HG02884 (cell line): ENCODE measurements around the gene NOL4L.
"Not testable (repeated sequence)": the region's sequence is repeated elsewhere in the genome, so short reads cannot be mapped to it uniquely, and the experiment has no call there.

ENCODE experiments used
- ATAC-seq: cut with Tn5 transposase; IDR thresholded peaks from one replicate; pipeline ENCODE4 v1.9.1; 2021; ENCODE audit warnings: mild to moderate bottlenecking, moderate library complexity; ENCODE audit not compliant: unreplicated experiment

NOL4L gene

DNA sequence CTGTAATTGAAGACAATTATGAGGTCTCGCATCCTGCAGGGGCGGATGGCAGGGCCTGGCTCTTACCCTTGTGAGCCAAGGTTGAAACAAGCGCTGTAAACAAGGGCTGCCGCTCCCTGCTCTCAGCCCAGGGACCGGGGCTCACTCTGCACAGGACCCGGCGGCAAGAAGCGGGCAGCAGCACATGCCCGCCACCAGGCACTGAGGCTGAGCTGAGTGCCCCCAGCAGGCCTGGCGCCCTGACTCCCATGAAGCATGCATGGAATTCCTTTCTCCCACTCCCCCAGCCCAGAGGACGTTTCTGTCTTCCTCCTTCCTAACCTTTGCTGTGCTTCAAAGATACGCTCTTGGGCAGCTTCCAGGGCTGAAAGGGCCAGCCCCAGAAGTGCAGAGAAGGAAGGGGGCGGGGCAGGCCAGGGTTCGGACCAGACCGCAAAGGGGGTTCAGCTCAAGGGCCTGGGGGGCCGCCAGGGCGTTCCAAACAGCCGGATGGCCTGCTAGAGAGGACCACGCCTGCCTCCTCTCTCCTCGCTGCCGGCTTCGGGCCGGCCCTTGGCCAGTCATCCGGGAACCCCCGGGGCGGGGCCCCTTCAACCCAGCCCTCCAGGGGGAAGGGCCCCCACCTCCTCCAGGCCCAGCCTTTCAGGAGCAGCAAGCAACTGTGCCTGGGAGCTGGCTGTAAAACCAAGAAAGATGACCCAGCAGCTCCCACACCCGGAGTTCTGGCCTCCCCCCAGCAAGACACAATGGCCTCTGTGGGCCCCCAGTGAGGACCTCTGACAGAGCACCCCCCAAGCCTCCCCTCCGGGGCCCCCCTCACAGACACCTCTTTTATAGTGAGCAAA is 109.9 kb downstream of the NOL4L start:
- peak; percentile 50 for ATAC-seq

DNA sequence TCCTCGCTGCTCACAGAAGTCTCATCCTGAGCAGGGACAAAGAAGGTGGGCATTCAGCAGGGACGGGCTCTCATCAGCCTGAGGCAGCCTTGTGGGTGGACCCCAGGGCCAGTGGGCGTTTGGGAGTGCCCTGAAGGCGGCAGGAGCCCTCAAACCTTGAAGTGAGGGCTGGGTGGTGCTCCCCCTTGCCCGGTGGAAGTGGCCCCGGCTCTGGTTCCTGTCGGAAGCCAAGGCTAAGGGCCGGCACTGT is 110.5 kb downstream of the NOL4L start:
- ATAC-seq, result no peak

DNA sequence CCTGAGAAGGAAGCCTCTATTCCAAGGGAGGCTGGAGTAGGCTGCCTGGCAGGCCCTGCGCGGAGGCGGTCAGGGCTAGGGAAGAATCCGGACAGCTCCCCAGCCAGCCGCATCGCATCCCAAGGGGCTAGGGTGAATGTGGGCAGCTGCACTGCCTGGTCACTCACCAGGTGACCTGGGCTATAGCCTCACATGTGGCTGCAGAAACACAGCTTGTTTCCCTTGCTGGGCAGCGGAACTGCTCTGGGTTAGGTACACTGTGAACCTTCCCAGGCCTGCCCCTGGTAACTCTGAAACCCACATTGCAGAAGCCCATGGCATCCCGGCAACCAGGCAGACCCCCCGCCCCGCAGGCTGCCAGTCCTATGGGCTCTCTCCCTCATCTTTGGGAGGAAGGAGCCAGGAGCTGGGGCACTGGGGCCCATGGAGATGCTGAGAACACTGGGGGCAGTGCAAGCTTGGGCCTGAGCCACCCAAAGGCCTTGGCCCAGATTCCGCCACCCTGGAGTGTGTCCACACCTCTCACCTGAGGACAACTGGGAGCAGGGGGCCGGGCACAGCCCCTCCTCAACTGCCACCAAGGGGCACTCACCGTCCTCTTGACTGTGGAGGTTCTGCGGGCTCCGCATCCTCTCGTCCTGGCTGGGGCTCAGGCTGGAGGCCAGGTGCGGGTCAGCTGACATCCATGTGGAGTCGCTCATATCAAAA is 111.0 kb downstream of the NOL4L start:
- ATAC-seq, result no peak

DNA sequence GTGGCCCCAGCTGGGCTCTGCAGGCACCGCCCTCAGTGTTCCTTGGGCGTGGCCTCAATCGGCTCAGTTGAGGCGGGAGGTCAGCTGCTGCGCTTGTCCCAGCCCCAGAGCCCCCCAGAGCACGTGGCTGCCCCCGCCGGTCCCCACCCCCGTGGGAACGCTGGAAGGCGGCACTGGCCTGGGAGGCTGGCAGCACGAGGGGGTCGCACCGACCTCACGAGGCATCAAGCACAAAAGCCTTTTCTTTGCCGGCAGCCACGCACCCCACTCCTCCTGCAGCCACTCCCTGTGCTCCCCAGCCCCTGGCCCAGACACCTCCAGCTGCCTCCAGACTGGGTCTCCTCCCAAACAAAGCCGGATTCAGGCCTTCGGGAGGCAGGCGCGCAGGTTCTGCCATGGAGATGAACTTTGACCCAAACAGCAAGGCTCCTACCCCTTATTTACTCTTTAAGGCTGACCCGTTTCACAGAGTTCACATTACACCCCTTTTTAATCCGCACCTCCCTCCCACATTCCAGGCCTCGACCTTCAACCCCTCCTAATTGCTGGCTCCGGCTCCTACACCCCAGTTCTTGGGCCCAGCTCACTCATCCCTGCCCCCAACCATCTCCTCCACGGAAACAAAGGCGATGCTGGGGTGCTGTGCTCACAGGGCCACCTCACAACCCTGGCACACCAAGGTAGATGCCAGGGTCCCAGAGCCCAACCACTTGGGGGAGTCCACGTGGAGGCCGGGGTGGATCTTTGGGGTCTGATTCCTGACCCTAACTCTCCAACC is 111.7 kb downstream of the NOL4L start:
- ATAC-seq, result no peak

DNA sequence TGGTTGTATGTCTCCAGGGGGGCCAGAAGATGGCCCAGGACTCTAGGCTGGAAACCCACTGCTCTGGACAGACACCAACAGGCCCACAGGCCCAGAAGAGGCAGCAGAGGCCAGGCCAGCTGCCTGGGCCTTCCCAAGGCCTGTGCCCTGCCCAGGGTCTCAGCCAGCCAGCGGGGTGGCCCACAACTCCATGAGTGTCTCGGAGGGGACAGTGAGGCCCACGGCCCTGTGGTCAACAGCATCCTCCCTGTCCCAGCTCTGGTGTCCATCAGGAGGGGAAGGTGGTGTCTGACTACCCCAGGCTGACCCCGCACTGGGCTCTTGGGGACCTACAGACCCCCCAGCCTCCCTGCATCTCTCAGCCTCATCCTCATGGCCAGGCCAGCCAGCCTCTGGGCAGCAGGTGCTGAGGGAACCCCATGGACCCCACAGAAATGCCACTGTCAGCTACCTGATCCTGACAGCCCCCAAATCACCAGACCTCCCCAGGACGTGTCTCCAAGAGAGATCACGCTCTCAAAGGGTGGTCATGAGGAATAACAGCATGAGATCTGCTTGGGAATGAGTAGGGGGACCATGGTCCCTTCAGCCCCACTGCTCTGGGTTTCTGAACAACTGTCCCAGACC is 112.4 kb downstream of the NOL4L start:
- no peak for ATAC-seq

DNA sequence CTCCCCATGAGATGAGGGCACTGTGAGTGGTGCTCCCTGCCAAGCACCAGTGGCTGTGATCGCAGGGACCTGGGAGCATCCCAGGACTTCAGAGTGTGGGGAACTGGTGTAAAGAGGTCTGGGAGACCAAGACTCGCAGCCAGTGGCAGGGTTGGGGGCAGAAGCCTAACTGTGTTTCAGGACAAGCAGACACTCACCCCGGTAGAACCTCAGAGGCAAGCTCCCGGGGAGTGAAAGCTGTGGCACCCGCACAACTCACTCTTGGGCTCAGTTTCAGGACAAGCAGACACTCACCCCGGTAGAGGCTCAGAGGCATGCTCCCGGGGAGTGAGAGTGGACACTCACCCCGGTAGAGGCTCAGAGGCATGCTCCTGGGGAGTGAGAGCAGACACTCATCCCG is 114.2 kb downstream of the NOL4L start:
- no peak for ATAC-seq

DNA sequence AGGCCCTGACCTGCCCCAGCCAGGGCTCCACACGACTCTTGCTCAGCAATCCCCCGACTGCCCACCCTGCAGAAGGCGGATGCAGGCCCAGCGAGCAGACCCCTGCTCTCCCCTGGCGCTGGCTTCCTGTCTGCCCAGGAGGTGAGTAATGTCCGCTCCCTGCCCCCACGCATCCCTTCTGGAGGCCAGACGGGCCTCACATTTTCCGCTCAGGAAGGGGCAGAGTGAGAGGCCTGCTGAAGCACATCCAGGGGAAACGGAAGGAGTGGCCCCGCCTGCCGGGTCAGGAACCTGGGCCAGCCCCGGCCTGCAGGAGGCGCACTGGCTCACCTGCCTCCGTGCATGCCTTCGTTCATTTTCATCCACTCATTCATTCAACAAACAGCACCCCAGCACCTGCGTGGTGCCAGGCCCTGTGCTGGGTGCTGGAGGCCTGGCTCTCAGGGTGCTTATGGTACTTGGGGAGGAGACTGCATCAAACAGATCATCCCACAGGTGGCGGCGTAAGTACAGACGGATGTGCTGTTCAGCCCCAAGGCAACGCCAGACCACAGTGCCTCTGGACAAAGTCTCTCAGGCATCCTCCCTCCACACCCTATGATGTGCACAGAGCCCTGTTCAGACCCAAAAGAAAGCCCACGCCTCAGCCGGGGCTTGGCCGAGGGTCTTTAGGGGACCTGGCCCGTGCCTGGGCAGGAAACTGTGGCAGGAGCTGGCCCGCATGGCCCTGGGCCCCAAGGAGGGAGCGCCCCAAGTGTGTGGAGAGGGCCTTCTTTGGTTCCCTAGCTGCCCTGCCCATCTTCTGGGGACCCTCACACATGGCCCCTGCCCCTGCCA is 114.9 kb downstream of the NOL4L start:
- ATAC-seq, result no peak

DNA sequence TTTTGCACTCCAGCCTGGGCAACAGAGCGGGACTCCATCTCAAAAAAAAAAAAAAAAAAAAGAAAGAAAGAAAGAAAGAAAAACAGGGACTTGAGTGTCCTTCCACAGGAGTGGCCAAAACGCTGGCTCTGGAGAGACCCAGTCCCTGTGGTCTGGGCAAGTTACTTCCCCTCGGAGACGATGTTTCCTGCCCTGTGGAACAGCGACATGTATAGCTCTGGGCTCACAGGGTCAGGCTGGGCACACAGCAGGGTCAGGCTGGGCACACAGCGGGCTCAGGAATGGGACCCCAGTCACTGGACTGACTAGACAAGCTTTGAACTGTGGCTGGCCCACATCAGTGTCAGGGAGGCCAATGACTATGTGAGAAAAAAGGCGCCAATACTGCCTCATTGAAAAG is 116.3 kb downstream of the NOL4L start:
- ATAC-seq, result no peak

DNA sequence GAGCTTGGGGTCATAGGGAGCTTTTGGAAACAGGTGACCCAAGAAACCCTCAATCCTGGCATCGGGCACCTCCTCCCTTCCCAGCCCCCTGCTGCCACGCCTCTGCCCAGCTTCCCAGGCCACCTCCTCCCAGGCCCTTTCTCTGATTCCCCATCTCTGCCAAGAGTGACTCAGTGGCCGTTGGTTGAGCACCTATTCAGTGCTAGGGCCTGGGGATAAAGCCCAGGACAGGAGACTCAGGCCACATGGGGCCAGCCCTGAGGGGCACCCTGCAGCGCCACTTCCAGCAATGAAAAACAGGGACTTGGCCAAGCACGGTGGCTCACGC is 116.9 kb downstream of the NOL4L start:
- no peak for ATAC-seq

DNA sequence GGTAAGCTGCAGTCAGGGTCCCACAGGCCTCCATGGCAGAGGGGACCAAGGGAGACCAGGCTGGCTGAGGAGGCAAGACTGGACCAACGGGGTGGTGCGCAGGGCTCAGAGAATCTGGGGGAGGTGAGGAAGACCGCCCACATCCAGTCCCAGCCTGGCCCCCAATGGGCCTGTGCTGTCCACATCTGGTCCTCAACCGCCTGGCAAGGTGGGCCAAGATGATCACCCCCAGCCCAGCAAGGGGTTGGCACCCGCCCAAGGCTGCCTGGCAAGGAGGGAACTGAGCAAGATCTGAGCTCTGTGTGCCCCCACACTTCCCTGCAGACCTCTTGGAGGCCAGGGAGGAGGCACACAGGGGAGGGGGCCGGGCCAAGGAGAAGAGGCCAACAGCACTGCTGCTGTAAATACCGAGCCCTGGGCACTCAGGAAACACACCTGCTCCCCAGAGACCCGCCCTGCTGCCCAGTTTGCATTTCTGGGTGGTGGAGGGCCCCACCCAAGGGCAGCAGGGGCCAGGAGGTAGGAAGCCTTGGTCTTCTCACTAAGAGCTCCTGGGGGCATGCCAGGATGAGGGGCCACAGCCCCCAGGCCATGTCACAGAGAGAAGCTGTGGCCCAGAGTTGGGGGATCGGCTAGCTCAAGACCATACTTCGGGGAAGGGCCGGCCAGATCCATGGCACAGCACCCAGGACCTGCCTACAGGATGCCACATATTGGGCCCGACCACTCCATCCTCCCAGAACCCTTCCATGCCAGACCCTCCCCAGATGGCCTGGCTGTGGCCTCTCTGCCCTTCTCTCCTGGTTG is 117.4 kb downstream of the NOL4L start:
- no peak for ATAC-seq

DNA sequence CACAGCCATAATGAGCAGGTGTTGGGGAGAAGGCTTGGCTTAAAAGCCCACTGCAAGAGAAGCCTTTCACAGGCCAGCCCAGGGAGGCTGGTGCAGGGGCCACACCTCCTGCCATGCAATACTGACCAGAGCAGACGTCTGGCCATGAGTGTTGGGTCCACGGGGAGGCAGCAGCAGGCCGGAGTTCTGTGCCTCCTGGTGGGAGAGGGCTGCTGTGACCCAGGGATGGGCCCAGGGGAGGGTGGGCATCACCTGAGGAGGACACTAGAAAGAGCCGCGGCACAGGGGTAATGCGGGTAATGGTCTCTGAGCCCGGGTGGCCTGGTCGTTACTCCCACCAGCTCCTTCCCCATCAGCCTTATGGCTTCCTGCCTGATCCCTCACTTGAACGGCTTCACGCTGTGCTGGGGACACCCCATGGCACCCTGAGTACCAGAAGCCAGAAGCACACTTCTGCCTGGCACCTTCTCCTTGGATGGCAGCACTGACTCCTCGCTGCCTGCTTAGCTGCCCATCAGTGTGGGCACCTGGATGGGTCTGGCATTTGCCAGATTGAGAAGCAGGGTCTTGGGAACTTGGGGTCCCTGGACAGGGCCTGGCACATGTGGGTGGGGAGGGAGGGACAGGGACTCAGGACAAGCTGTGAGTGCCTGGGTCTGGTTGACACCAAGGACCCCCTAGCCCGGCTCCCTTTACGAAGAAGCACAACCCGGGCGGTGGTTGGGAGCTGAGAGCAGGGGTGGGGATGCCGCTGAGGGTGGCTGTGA is 118.2 kb downstream of the NOL4L start:
- ATAC-seq, result no peak

DNA sequence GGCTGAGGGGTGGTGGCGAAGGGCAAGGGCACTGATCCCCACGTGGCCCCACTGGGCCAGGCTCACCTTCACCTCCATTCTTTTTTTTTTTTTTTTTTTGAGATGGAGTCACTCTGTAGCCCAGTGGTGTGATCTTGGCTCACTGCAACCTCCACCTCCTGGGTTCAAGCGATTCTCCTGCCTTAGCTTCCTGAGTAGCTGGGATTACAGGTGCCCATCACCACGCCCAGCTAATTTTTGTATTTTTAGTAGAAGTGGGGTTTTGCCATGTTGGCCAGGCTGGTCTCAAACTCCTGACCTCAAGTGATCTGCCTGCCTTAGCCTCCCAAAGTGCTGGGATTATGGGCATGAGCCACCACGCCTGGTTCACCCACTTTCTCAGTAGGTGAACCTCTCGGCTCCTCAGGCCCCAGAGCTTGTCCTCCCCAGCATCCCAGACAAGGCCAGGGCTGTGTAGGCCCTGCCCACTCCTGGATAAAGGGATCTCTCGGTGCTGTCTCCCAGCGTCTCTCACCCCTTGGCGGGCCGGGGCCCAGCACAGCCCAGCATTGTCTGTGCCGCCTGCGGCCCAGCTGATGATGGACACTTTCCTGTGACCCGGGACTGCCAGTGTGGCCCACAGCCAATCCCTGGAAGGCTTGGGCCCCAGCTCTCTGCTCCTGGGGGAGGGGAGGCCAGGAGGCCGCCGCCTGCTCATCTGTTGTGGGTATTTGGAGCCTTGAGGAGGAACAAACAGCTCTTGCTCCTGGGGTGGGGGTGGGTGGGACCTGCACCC is 119.0 kb downstream of the NOL4L start:
- ATAC-seq, result not testable (repeated sequence)

DNA sequence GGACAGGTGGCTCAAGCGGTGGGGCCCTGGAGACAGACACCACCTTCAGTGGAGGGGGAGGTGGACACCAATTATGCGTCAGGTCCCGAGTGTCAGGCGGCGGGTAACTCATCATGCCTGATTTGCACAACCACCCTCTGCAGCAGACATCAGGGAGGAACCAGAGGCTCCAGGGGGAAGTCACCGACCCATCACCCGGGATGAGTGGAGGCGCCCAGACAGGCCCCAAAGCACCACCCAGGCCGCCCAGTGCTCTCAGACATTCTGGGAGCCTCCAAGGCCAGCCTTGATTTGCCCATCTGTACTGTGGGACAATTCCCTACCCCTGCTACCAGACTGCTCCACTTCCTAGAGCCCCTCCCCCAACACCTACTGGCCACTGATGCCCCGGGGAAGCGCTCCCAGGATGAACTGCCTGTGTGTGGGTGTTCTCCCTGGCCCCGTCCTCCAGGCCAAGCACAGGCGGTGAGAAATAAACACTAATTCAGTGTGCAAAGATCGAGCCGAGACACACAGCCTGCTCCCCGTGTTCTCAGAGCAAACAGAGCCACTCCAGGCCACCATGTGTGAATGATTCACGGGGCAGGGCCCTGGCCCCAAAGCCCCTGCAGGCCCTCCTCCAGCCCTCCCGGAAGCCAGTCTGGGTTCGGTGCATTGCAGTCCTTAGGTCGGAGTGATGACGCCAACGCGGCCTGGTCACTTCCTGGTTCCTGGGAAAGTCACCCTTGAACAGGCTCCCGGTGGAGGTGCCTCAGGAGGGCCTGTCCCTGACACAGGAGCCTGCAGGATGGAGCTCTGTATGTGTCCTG is 119.8 kb downstream of the NOL4L start:
- no peak for ATAC-seq

DNA sequence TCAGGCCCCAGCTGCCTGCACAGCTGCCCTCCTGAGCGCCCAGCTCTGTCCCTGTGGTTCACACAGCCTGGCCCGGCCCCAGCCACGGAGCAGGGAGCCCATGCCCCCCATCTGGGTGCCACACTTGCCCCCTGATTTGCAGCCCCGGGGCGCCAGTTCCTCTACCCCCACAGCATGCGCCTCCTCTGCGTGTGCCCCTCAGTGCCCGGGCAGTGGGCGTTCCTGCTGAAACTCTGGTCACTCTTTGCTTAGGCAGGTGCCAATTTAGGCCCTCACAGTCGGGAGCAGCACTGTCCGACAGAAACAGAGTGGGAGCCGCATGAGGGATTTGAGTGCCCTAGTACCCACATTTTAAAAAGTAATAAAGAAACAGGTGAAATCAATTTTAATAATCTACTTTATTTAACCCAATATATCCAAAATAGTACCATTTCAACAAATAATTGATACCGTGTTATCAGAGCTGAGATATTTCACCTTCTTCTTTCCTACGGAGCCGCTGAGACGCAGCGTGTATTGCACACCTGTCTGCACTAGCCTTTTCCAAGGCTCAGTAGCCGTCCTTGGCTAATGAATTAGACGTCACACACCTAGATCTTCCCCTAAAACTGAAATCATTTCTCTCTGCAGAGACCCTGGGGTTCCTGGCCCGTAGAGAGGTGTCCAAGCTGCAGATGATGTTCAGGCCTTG is 120.6 kb downstream of the NOL4L start:
- no peak for ATAC-seq

DNA sequence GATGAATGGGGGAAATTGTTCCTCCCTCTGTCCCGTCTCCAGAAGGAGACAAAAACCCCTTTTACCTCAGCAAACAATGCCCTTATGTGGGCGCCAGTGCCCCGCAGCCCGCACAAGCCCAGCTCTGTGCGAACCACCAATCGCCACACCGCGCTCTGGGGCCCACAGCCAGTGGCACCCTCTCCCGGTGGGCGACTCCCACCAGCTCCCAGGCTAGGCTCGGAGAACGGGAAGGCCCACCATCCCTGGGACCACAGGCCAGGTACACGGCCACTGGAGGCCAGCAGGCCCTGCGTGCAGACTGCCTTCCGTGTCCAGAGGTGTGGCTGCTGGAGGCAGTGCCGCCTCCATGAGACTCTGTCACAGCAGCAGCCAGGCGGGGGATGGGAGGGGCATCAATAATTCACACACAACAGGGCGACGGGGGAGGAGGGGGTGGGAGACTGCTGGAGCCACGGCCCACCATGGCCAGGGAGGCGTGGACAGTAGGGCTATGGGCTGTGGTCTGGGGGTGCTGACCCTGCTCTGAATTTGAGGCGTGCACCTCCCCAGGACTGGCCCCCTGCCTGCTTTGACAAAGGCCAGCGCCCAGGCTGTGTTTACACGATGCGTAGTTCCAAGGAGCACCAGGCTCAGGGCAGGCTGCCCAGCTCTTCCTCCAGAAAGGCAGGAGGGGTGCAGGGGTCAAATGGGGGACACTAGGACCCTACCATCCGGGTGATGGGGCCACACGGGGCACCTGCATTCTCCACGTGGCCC is 121.3 kb downstream of the NOL4L start:
- ATAC-seq, result no peak

DNA sequence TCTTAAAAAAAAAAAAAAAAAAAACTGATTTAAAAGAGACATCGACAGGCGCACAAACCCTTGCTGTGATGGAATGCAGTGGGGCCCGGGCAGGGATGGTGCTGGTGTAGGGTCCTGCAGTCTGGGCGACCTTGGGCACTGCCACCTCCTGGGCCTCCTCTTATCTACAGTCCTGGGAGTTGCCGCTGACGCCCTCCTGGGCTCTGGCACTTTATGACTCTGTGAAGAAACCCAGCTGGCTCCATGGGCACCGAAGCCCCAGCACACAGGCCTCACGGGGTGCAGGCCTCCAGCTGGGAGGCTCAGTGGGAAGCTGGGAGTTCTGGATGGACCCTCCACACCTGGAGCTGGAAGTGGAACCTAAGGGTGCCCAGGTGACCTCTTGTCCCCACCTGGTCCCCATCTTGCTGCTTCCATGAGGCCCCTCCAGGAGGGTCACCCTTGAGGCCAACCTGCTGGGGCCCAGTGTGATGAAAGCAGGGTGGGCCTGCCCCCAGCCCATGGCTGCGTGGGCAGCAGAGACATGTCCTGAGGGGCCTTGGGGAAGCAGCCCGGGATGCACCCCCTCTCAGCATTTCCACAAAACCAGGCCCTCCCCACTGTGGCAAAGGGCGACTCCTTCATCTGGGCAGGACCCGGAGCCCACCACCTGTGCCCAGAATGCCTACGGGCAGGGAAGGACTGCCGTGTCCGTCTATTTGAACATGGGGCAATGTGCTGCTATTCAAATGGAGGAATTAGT is 122.1 kb downstream of the NOL4L start:
- no peak for ATAC-seq
